TTC549 (cell line): Measurements from ENCODE around the gene CDH12.
"Not testable (repeated sequence)": the region's sequence is repeated elsewhere in the genome, so short reads cannot be mapped to it uniquely, and the experiment has no call there.

Experiments
- FAIRE-seq: peaks from 2 replicates; lab custom pipeline; 2012; peaks lifted over from hg19 to GRCh38; lab: Jason Lieb, UNC

CDH12 gene

DNA sequence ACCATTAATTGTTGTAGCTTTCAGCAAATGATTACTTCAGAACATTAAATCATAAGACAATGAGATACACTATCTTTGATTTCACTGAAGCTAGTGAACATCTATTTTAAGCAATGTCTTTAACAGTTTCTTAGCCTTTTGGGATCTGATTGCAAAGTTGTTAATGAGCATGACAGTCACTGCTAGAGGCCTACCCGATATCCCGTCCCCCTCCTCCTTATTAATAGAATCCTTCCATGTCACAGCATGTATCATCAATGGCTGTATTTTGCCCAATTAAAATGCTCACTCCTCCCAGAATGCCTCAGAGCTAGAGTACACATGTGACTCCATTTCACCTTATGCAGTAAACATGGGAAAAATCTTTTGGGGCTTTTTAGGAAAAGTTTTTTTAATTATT lies 852.0 kb downstream of the CDH12 start:
- not testable (repeated sequence) for FAIRE-seq

DNA sequence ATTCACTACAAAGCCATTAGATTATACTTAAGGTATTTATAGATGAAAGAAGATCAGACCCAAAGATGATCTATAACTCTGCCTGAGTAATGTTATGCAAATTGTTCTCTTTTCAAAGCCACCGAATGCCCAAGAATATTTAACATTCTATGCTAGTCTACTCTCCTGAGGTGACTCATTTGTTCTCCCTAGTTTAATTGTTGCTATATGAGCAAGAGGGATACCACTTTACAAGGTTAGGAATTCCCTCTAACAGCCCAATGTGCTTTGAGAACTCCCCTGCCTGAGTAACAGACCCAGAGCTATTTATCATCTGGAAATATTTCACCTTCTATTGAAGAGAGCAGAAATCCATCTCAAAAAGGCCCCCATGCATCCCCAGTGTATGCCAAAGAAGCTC lies 867.3 kb downstream of the CDH12 start:
- FAIRE-seq, result not testable (repeated sequence)

- not testable (repeated sequence) for FAIRE-seq
Observed at GRCh38 chr5:21951571-21951970, 901.6 kb downstream of the CDH12 start.

GRCh38 chr5:21931116-21931515 lies 922.0 kb downstream of the CDH12 start:
- FAIRE-seq, result no peak

DNA sequence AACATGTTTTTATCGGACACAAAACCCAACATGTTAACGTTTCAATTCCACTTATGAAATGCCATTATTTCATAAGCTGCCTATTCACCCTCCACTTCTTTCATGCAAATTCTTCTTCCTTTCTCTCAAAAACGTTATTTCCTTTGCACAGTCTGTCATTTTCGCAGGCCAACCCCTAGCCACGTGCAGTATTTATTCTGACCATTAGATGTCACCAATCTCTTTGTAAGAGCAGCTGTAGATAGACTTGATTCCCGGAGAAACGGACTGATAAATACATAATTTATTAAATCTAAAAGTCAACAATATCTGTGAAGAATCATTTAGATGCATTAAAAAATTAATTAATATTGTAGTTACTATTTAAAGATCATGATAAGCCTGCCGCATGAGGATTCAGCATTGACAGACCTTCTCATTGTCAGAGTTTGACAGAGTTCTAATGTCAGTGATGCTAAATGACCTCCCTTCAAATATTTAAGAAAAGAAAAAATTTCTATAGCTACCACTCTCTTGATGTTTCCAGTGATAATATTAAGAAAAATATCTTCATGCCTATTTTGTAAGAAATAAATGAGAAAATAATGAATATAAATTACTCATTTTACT lies 933.6 kb downstream of the CDH12 start:
- peak; percentile 49 for FAIRE-seq

DNA sequence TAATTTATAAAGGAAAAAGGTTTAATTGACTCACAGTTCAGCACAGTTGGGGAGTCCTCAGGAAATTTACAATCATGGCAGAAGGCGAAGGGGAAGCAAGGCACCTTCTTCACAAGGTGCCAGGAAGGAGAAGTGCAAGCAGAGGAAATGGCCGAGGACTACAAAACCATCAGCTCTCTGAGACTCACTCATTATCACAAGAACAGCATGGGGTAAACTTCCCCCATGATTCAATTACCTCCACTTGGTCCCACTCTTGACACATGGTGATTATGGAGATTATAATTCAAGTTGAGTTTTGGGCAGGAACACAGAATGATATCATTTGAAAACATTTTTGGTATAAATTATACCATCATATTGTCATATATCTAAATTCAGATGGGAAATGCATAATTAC lies 934.7 kb downstream of the CDH12 start:
- no peak for FAIRE-seq

GRCh38 chr5:21910731-21911130 lies 942.4 kb downstream of the CDH12 start:
- FAIRE-seq, result no peak

- no peak for FAIRE-seq
Observed at GRCh38 chr5:21895766-21896350, 957.3 kb downstream of the CDH12 start.

DNA sequence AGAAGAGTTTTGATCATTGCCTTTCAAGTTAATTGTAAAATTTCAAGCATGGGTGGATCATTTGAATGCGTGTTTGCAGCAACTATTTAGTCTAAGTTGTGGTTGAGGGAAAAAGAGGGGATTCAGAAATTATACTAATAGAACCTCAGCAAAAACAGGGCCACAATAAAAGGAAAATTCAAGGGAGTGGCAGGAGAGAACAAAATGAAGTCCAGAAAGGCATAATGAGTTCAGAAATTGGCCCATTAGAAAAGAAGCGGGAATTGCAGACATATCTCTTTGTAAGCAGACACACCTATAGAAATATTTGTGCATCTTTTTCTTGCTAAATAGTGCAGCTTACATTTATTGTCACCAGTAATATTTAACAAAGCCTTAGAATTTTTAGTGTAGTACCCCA lies 960.0 kb downstream of the CDH12 start:
- no peak for FAIRE-seq

GRCh38 chr5:21889581-21889980 lies 963.6 kb downstream of the CDH12 start:
- no peak for FAIRE-seq

DNA sequence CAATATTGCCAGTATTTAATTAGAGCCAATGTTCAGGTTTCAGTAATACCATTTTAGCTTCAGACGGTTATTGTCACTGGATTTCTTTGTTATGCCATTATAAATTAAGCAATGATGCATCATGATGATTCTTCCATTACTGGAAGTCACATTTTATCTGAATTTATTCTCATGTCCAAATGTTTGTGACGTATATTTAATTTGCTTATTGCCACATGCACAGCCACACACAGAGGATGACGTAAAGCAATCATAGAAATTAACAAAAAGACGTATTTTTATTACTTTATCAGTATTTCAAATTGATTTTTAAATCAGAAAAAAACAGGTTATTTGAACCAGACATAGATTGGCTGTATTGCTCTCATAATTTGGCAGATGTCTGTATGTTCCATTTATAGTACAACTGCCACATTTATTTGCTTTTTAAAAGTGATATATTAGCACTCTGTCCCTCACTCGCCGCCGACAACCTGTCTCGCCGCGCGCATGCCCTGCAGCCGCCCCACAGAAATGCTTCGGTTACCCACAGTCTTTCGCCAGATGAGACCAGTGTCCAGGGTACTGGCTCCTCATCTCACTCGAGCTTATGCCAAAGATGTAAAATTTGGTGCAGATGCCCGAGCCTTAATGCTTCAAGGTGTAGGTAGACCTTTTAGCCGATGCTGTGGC lies 970.9 kb downstream of the CDH12 start:
- FAIRE-seq, result no peak

DNA sequence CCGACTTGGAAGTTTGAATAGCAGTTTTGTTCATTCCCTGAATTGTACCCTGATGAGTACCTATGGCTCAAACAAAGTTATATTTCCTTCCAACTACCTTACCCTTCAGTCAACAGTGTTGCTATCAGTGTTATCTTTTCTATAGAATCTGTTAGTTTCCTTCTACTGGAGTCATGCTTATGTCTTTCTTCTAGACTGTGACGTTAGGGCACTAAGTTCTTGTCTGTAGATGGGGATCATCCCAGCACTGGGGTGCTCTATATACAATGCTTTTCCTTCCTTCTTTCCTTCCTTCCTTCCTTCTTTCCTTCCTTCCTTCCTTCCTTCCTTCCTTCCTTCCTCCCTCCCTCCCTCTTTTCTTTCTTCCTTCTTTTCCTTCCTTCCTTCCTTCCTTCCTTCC lies 973.0 kb downstream of the CDH12 start:
- FAIRE-seq, result no peak

DNA sequence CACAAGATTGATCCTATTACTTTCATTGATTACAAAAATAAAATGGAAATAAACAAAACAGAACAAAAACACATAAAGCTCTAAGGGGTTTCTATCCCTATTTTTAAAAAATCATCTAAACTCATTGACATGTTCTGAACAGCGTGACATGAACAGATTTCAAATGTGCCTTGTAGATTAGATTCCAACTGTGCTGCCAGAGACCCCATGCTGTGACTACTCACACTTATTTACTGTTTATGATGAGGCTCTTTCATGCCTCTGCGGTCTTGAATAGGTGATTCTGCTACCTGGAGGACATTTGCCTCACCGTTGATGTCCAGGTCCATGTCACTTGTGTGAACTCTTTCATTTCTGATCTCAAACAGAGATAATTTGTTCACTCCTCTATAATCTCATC lies 990.2 kb downstream of the CDH12 start:
- FAIRE-seq, result no peak

GRCh38 chr5:21858441-21858840 lies 994.7 kb downstream of the CDH12 start:
- no peak for FAIRE-seq

DNA sequence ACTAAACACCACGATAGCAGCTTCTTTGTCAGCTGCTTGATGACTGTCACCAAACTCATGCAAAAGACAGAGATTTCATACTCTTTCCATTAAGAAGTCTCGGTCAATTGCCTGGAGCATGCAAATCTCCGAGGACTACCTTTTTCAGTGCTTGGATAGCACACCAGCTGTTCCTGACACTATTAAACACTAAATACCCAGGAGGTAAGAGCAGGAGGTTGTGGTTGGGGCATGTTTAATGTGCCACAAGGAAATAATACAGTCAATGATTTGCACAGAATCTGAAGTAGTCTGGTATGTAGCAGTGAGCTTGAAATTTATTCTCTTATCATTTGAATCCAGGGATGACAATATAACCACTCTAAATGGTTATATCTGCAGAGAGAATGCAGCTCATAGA lies 996.2 kb downstream of the CDH12 start:
- no peak for FAIRE-seq

DNA sequence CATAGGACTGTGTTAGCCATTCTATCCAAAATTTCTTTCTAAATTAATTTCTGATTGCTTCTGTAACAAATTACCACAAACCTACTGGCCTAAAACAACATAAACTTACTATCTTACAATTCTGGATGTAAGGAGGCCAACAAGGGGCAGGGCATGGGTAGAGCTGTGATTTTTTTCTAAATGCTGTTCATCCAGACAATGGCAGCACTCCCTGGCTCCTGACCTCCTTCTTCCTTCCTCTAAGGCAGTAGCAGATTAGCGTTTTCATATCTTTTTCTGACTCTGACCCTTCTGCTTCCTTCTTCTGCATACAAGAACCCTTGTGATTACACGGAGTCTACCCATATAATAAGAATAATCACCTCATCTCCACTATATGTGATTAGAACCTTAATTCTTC lies 1005.8 kb downstream of the CDH12 start:
- FAIRE-seq, result no peak

GRCh38 chr5:21844960-21845359 lies 1008.2 kb downstream of the CDH12 start:
- FAIRE-seq, result no peak

DNA sequence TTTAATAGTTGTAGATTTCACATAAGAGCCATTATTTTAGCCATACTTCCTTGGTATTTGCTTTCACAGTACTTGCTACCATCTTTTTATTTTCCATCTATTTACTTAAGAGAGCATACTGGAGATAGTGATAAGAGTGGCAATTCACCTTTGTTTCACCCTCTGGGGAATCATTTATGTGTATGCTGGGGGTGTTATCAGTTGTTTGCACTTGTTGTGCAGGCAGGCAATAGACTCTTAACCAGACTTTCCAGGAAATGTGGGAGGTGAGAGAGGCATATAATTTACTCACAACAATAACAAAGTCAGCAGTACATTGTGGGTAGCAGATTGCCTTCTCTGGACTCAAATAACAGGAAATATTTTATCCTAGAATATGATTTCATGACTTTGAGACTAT lies 1018.3 kb downstream of the CDH12 start:
- FAIRE-seq, result no peak

- no peak for FAIRE-seq
Observed at GRCh38 chr5:21831145-21831787, 1021.9 kb downstream of the CDH12 start.

DNA sequence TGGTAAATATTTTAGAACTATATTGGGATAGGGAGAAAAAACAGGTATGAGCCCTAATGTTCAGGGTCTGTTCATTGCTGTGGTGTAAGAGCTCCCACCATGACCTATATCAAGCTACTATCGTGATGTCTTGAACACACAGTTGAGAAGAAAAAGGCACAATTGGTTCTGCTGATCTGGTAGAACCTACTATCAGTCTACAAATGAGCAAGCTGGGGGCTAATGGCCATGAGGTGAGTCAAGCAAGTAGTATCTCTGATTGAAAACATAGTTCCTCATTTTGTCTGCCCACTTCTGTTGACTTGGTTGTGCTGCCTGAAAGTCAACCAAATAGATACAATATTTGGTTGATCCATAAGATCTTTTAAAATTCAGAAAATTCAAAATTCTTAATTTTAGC lies 1026.3 kb downstream of the CDH12 start:
- FAIRE-seq, result no peak

- no peak for FAIRE-seq
Observed at GRCh38 chr5:21823588-21823987, 1029.6 kb downstream of the CDH12 start.

DNA sequence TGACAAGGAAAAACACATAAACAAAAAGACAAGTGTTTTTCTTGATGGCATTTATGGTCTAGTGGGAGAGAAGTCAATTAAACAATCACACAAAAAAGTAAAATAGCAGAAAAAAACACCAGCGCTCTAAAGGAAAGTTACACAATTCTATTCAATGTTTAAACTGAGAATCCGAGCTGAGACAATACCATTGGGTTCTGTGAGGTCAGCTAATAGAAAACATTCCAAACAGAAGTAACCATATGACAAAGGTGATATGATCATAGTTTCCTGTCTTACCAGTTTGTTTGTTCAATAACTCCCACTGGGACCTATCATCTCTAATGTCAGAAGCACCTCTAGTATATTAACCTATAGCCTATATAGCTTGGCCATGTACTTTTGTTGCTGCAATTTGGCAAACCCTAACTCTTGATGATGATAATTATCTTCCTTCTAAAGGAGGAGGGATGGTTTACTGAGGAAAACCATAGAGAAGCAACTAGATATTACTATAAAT lies 1030.0 kb downstream of the CDH12 start:
- no peak for FAIRE-seq

DNA sequence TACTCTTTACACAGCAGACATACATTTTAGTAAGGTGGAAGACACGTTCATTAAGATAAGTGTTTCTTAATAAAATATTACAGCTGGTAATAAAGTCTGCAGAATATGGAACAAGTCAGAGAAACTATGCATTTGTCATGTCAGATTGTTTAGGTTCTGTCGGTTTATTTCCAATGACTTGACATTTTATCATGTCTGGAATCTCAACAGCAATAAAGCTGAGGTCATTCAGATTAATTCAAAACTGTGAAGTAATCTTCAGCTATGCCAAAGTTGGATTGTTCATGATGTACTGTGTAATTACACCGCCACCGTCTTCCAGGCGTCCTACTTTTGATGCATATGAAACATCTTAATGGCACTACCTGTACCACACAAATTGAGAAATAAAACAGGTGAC lies 1032.6 kb downstream of the CDH12 start:
- FAIRE-seq, result no peak
